Left ventricle myocardium inferior (tissue), 1 donor: Measurements from ENCODE around the gene RPS6KA2. TPM values are rescaled to one million over a fixed set of nuclear protein-coding genes. Genes with fewer than 3 reads are reported as not detected.
"Not testable (repeated sequence)": the region's sequence is repeated elsewhere in the genome, so short reads cannot be mapped to it uniquely, and the experiment has no call there.

Source experiments
- DNase-seq: peaks from one replicate; pipeline ENCODE4 v3.0.0-alpha.2; 2020
- H3K27ac ChIP-seq: fragments of 200-600 bp; replicated peaks from 2 replicates; pipeline ENCODE4 v1.8.0; 2021
- H3K27me3 ChIP-seq: fragments of 200-600 bp; 2 replicates; pipeline ENCODE4 v1.8.0; 2021; ENCODE audit warnings: low read depth
- H3K36me3 ChIP-seq: fragments of 200-600 bp; 2 replicates; pipeline ENCODE4 v1.8.0; 2021
- H3K4me1 ChIP-seq: fragments of 200-600 bp; 2 replicates; pipeline ENCODE4 v1.8.0; 2021
- H3K4me3 ChIP-seq: fragments of 200-600 bp; 2 replicates; pipeline ENCODE4 v1.8.0; 2021; ENCODE audit warnings: mild to moderate bottlenecking, moderate library complexity
- H3K9me3 ChIP-seq: fragments of 200-600 bp; replicated peaks from 2 replicates; pipeline ENCODE4 v1.8.0; 2021
- CTCF ChIP-seq: fragments of 200-600 bp; IDR thresholded peaks from 2 replicates; pipeline ENCODE4 v1.8.0; 2021; ENCODE audit warnings: antibody characterized with exemption, mild to moderate bottlenecking, borderline replicate concordance
- intact Hi-C: fragments of 100-400 bp; cut with micrococcal nuclease; formaldehyde crosslinking; loops from one replicate; pipeline ENCODE4 v1.11.0; 2022
- total RNA-seq: library from RNA; stranded (reverse); fragmentation: NEBNext Ultra II Directional; extraction: Animal tissue kit (Norgen Biotek cat#: 25700); gene quantifications from one replicate; pipeline ENCODE4 v1.2.1, GENCODE V29; 2021
- donor health status: DM: no; HTN: yes; CAD: no; lungs with severe emphysema.

RPS6KA2 gene
- total RNA-seq, 1 donor from 2014 or later: 77.2 TPM

- Histone ChIP-seq H3K4me3 (no peak overlapping the region), H3K4me1 (peaks cover 29% of the 10 kb centered on the region), H3K9me3 (no peaks in the 10 kb centered on the region), H3K27ac (peak overlapping the region; percentile 81), H3K36me3 (peaks cover 11% of the 10 kb centered on the region), H3K27me3 (no peaks in the 10 kb centered on the region)
- intact Hi-C loops: no loop called here
- DNase-seq: no peak
- TF ChIP-seq CTCF: no peak
Measured at GRCh38 chr6:166542580-166542912, 84.5 kb downstream of the RPS6KA2 start.

- H3K4me3 ChIP-seq: peak overlapping the region; percentile 47
- TF ChIP-seq CTCF: no peak
- peaks cover 15% of the 10 kb centered on the region for H3K36me3 ChIP-seq
- peak overlapping the region; percentile 81 for H3K27ac ChIP-seq
- H3K9me3 ChIP-seq: no peaks in the 10 kb centered on the region
- H3K4me1 ChIP-seq: peaks cover 29% of the 10 kb centered on the region
- no peaks in the 10 kb centered on the region for H3K27me3 ChIP-seq
- no peak for DNase-seq
- intact Hi-C loops: no loop called here
Measured at GRCh38 chr6:166541876-166542579, 85.0 kb downstream of the RPS6KA2 start.

- no peak for DNase-seq
- Histone ChIP-seq H3K4me3 (peak overlapping the region; percentile 47), H3K4me1 (peaks cover 29% of the 10 kb centered on the region), H3K27ac (peak overlapping the region; percentile 81), H3K9me3 (no peaks in the 10 kb centered on the region), H3K36me3 (peaks cover 15% of the 10 kb centered on the region), H3K27me3 (no peaks in the 10 kb centered on the region)
- intact Hi-C loops: no loop called here
- TF ChIP-seq CTCF: no peak
Measured at GRCh38 chr6:166541366-166541765, 85.7 kb downstream of the RPS6KA2 start.

- H3K36me3 ChIP-seq: peaks cover 20% of the 10 kb centered on the region
- H3K27me3 ChIP-seq: no peaks in the 10 kb centered on the region
- H3K4me1 ChIP-seq: peaks cover 29% of the 10 kb centered on the region
- peak overlapping the region; percentile 47 for H3K4me3 ChIP-seq
- intact Hi-C loops: no loop called here
- TF ChIP-seq CTCF: no peak
- DNase-seq: no peak
- H3K9me3 ChIP-seq: no peaks in the 10 kb centered on the region
- H3K27ac ChIP-seq: peak overlapping the region; percentile 81
Measured at GRCh38 chr6:166540631-166541331, 86.3 kb downstream of the RPS6KA2 start.

- no peaks in the 10 kb centered on the region for H3K27me3 ChIP-seq
- H3K27ac ChIP-seq: no peak overlapping the region
- H3K9me3 ChIP-seq: no peaks in the 10 kb centered on the region
- intact Hi-C loops: loop anchor here (10.0 kb wide), 1 partner anchor 225 kb away; no protein-coding TSS in a partner anchor
- H3K4me3 ChIP-seq: no peak overlapping the region
- DNase-seq: no peak
- peaks cover 32% of the 10 kb centered on the region for H3K36me3 ChIP-seq
- no peak for TF ChIP-seq CTCF
- peaks cover 29% of the 10 kb centered on the region for H3K4me1 ChIP-seq
Measured at GRCh38 chr6:166539543-166539942, 87.5 kb downstream of the RPS6KA2 start.

GRCh38 chr6:166539011-166539385 lies 88.1 kb downstream of the RPS6KA2 start:
- intact Hi-C loops: loop anchor here (10.0 kb wide), 1 partner anchor 226 kb away; no protein-coding TSS in a partner anchor
- not testable (repeated sequence) for H3K27ac ChIP-seq, DNase-seq, H3K27me3 ChIP-seq, H3K9me3 ChIP-seq, H3K4me3 ChIP-seq
- Histone ChIP-seq H3K36me3 (peaks cover 37% of the 10 kb centered on the region), H3K4me1 (peaks cover 29% of the 10 kb centered on the region)
